GM19240 (cell line): ENCODE results near the gene PLA2G4E.
A peak's percentile ranks its signal among the peaks of the same experiment; 100 is the strongest.

Experiments
- DNase-seq: peaks from one replicate; pipeline ENCODE4 v3.0.0; 2011; ENCODE audit warnings: low spot score; ENCODE audit not compliant: insufficient read length

The PLA2G4E gene

GRCh38 chr15:41979493-41980266 lies 41.2 kb downstream of the PLA2G4E start:
- no peak for DNase-seq

- no peak for DNase-seq
Measured at GRCh38 chr15:41978534-41978933, 42.3 kb downstream of the PLA2G4E start.

GRCh38 chr15:41977757-41978383 lies 43.0 kb downstream of the PLA2G4E start:
- no peak for DNase-seq

GRCh38 chr15:41975669-41976068 lies 45.2 kb downstream of the PLA2G4E start:
- DNase-seq, result no peak

- DNase-seq, result no peak
Measured at GRCh38 chr15:41974041-41974440, 46.8 kb downstream of the PLA2G4E start.

GRCh38 chr15:41972253-41973242 lies 48.3 kb downstream of the PLA2G4E start, which contains the start of gene EHD4:
Gene EHD4, minus strand, starts transcription at chr15:41972557. Its CDS starts 63 bp downstream, at chr15:41972494.
- DNase-seq, result peak; percentile 90

GRCh38 chr15:41971895-41972252 lies 49.0 kb downstream of the PLA2G4E start:
- DNase-seq, result no peak

GRCh38 chr15:41971089-41971894 lies 49.5 kb downstream of the PLA2G4E start:
- DNase-seq, result peak; percentile 60

GRCh38 chr15:41970456-41970855 lies 50.4 kb downstream of the PLA2G4E start:
- DNase-seq, result no peak

GRCh38 chr15:41969851-41970431 lies 50.9 kb downstream of the PLA2G4E start:
- no peak for DNase-seq

GRCh38 chr15:41968701-41969100 lies 52.1 kb downstream of the PLA2G4E start:
- DNase-seq, result no peak

GRCh38 chr15:41967506-41968206 lies 53.2 kb downstream of the PLA2G4E start:
- DNase-seq, result peak; percentile 45

- DNase-seq, result no peak
Measured at GRCh38 chr15:41966920-41967465, 53.8 kb downstream of the PLA2G4E start.

- DNase-seq, result no peak
Measured at GRCh38 chr15:41966414-41966812, 54.4 kb downstream of the PLA2G4E start.

GRCh38 chr15:41965441-41966413 lies 55.1 kb downstream of the PLA2G4E start:
- no peak for DNase-seq

- no peak for DNase-seq
Measured at GRCh38 chr15:41961595-41962202, 59.1 kb downstream of the PLA2G4E start.

GRCh38 chr15:41961001-41961518 lies 59.8 kb downstream of the PLA2G4E start:
- DNase-seq, result no peak

GRCh38 chr15:41958002-41958420 lies 62.8 kb downstream of the PLA2G4E start:
- DNase-seq, result no peak
